ENCODE data around the gene MIPOL1. TPM values are rescaled to one million over a fixed set of nuclear protein-coding genes. Genes with fewer than 3 reads are reported as not detected.

MIPOL1 gene
- total and polyA plus RNA-seq, 2 of the 13 experiments (the other 11 are each of a cell fraction or from before 2014, with no cell fraction given), result 8.6 to 34.2 TPM

- FAIRE-seq, result no peak
- in situ Hi-C loops (cut with HindIII; ENCODE audit: extremely low pct_ligation_motif_present, low pct_unique_long_range_greater_than_20kb) (no loop called here), intact Hi-C loops (cut with micrococcal nuclease; ENCODE audit: unreplicated experiment) (no loop called here)
- WGBS (ENCODE audit: low lambda C conversion rate), result 97% methylated on average over 36 of the region's 36 CpGs
- Histone ChIP-seq H3K9ac (ENCODE audit: insufficient read depth, low read depth, low read length) (no peak overlapping the region), H3K27ac (ENCODE audit: extremely low read length, insufficient read depth, low read length) (no peak overlapping the region), H3K9me3 (ENCODE audit: low read length) (no peaks in the 10 kb centered on the region), H3K79me2 (ENCODE audit: insufficient read depth, low read length) (peaks cover 46% of the 10 kb centered on the region), H2AFZ (ENCODE audit: low read length) (no peak overlapping the region), H3K36me3 (replicated peaks in 1 of 2; ENCODE audit: control insufficient read depth in 1 of 2, insufficient read depth in 2 of 2, low read length in 2 of 2) (peaks cover 0 to 5% of the 10 kb centered on the region in 2 experiments; a peak in 3 of 5 replicates), H3K27me3 (ENCODE audit: control insufficient read depth in 1 of 2, insufficient read depth in 2 of 2, low read length in 2 of 2) (no peaks in the 10 kb centered on the region; a peak in 1 of 5 replicates), H3K4me2 (ENCODE audit: low read depth, low read length) (no peak overlapping the region), H4K20me1 (ENCODE audit: insufficient read depth, low read length) (no peaks in the 10 kb centered on the region), H3K4me1 (ENCODE audit: insufficient read depth, low read length) (peaks cover 53% of the 10 kb centered on the region), H3K4me3 (replicated peaks in 1 of 3; ENCODE audit: insufficient read depth in 1 of 3, low read depth in 2 of 3, low read length in 3 of 3) (no peak overlapping the region)
- no peak for ATAC-seq
- 0 out of 2 replicates have a peak, but pooled peaks have one; percentile 18 for TF ChIP-seq ZNF687 (CRISPR knock-in tag; IDR thresholded peaks at IDR 0.05)
- TF ChIP-seq PCBP1 (IDR thresholded peaks at IDR 0.05; ENCODE audit: borderline replicate concordance, low read depth, low read length), result no peak
- TF ChIP-seq ZBTB37 (CRISPR knock-in tag; IDR thresholded peaks at IDR 0.05), result no peak
- TF ChIP-seq ZSCAN31 (CRISPR knock-in tag; IDR thresholded peaks at IDR 0.05; ENCODE audit: low read depth), result no peak
- TF ChIP-seq ZNF484 (CRISPR knock-in tag; IDR thresholded peaks at IDR 0.05; ENCODE audit: borderline replicate concordance, low read depth), result no peak
- 0 out of 2 replicates have a peak, but pooled peaks have one; percentile 40 for TF ChIP-seq FOXM1 (CRISPR knock-in tag; IDR thresholded peaks at IDR 0.05)
- no peak for TF ChIP-seq ZNF749 (CRISPR knock-in tag; IDR thresholded peaks at IDR 0.05; ENCODE audit: borderline replicate concordance)
- TF ChIP-seq POLR2AphosphoS2 (IDR thresholded peaks at IDR 0.05; ENCODE audit: low read depth, low read length), result 0 out of 2 replicates have a peak, but pooled peaks have one; percentile 33
- TF ChIP-seq DZIP1 (CRISPR knock-in tag; IDR thresholded peaks at IDR 0.05), result 0 out of 2 replicates have a peak, but pooled peaks have one; percentile 32
- peak; percentile 75; the same call in 1 of the 2 replicates for TF ChIP-seq NFIB (CRISPR knock-in tag; IDR thresholded peaks at IDR 0.05; ENCODE audit: borderline replicate concordance)
- TF ChIP-seq ZNF768 (CRISPR knock-in tag; IDR thresholded peaks at IDR 0.05), result no peak
- TF ChIP-seq SAFB2 (CRISPR knock-in tag; IDR thresholded peaks at IDR 0.05; ENCODE audit: borderline replicate concordance, low read depth), result no peak
- TF ChIP-seq SNRNP70 (IDR thresholded peaks at IDR 0.05; ENCODE audit: low read depth, low read length), result no peak
- DNase-seq (ENCODE audit: low spot score), result no peak
- BruUV-seq (replicated peaks), result no TSS peak
- POLR2A ChIA-PET, result no interaction called here
- CTCF ChIA-PET (ENCODE audit: low intra/inter-chr PET ratio, low total read pairs), result no interaction called here
Measured at GRCh38 chr14:37598747-37599506, 401.2 kb downstream of the MIPOL1 start.
